Thyroid gland (tissue), 4 donors: ENCODE measurements around the gene ANKLE2. TPM values are rescaled to one million over a fixed set of nuclear protein-coding genes. Genes with fewer than 3 reads are reported as not detected.
"Not testable (repeated sequence)": the region's sequence is repeated elsewhere in the genome, so short reads cannot be mapped to it uniquely, and the experiment has no call there.

Source experiments
- DNase-seq, 2 donors: peaks; one replicate each; pipeline ENCODE4 v3.0.0-alpha.2; 2019
- H3K27ac ChIP-seq, 3 donors: fragments of 200-600 bp; sonication (generic); 1 replicate in 2 of 3; 2 replicates in 1 of 3; pipeline ENCODE4 v1.5.1; 2016 to 2019; ENCODE audit warnings: mild to moderate bottlenecking in 1 of 3, moderate library complexity in 1 of 3
- H3K27me3 ChIP-seq: fragments of 200-600 bp; sonication (generic); one replicate; pipeline ENCODE4 v1.5.1; 2019
- H3K36me3 ChIP-seq, 2 donors: fragments of 200-600 bp; sonication (generic); one replicate each; pipeline ENCODE4 v1.5.1; 2016 to 2019
- H3K4me1 ChIP-seq, 2 donors: fragments of 200-600 bp; sonication (generic); one replicate each; pipeline ENCODE4 v1.5.1; 2017 to 2019
- H3K4me3 ChIP-seq, 3 donors: fragments of 200-600 bp; sonication (generic); replicated peaks in 1 of 3; 1 replicate in 2 of 3; 2 replicates in 1 of 3; pipeline ENCODE4 v1.5.1; 2016; ENCODE audit warnings: mild to moderate bottlenecking in 1 of 3
- H3K9me3 ChIP-seq: fragments of 200-600 bp; sonication (generic); one replicate; pipeline ENCODE4 v1.5.1; 2017
- POLR2A ChIP-seq, 2 donors: fragments of 450-650 bp; IDR thresholded peaks; one replicate each; pipeline ENCODE4 v1.6.1; 2017; ENCODE audit warnings: antibody characterized with exemption in 2 of 2, mild to moderate bottlenecking in 2 of 2, moderate library complexity in 1 of 2
- WGBS, 2 donors: methylation state at CpG; one replicate each; pipeline ENCODE4 v1.1.5; 2017; 5-methylcytosine and 5-hydroxymethylcytosine counted together
- intact Hi-C: fragments of 100-400 bp; cut with DNase I; formaldehyde crosslinking; loops from one replicate; pipeline ENCODE4 v1.15.1; 2023
- total RNA-seq, 4 donors: library from RNA; depleted of rRNA; stranded (reverse); fragments of >200 nt; gene quantifications; one replicate each; pipeline ENCODE4 v1.2.3, GENCODE V29; 2016
- TF ChIP-seq, protein P1 (sequence below), 6 experiments: fragments of 200-600 bp in 3 of 6; fragments of 450-650 bp in 3 of 6; sonication (generic) in 3 of 6; IDR thresholded peaks; one replicate each; pipeline ENCODE4 v1.5.1; 2016 to 2019; ENCODE audit warnings: antibody characterized with exemption in 6 of 6, mild to moderate bottlenecking in 2 of 6, inconsistent platforms in 1 of 6, moderate library complexity in 1 of 6

Gene ANKLE2
- total RNA-seq, 4 donors from 2014 or later, result 50.7 to 70.7 (median 55.3) TPM

DNA sequence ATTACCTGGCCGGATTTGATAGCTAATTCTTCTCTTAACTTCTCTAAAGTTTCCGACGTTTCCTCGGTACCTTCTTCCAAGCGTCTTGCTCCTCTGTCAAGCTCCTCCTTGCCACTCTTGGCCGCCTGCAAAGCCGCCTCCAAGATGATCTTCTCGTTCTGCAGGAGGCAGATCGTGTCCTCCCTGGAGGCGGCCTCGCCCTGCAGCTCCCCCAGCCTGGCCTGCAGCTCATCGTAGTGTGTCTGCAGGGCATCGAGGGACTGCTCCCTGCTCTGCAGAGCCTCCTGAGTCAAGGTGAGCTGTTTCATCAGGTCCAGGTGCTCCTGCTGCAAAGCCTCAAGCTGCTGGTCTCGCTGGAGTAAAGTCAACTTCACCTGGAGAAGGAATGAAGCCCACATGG is 34.2 kb upstream of the ANKLE2 start:
- no peaks in the 10 kb centered on the region for H3K4me1 ChIP-seq
- TF ChIP-seq, protein P1, sequence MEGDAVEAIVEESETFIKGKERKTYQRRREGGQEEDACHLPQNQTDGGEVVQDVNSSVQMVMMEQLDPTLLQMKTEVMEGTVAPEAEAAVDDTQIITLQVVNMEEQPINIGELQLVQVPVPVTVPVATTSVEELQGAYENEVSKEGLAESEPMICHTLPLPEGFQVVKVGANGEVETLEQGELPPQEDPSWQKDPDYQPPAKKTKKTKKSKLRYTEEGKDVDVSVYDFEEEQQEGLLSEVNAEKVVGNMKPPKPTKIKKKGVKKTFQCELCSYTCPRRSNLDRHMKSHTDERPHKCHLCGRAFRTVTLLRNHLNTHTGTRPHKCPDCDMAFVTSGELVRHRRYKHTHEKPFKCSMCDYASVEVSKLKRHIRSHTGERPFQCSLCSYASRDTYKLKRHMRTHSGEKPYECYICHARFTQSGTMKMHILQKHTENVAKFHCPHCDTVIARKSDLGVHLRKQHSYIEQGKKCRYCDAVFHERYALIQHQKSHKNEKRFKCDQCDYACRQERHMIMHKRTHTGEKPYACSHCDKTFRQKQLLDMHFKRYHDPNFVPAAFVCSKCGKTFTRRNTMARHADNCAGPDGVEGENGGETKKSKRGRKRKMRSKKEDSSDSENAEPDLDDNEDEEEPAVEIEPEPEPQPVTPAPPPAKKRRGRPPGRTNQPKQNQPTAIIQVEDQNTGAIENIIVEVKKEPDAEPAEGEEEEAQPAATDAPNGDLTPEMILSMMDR (IDR thresholded peaks at IDR 0.05), result no peak
- TF ChIP-seq POLR2A (IDR thresholded peaks at IDR 0.05), result no peak
- no peak overlapping the region for H3K4me3 ChIP-seq
- no peaks in the 10 kb centered on the region for H3K27me3 ChIP-seq
- no peak overlapping the region for H3K27ac ChIP-seq
- DNase-seq, result no peak
- no peaks in the 10 kb centered on the region for H3K9me3 ChIP-seq
- 96 to 97% methylated on average over 13 to 14 of the region's 14 CpGs for WGBS, 2 donors
- H3K36me3 ChIP-seq, result peaks cover 71 to 74% of the 10 kb centered on the region in 2 donors
- intact Hi-C loops, result no loop called here

DNA sequence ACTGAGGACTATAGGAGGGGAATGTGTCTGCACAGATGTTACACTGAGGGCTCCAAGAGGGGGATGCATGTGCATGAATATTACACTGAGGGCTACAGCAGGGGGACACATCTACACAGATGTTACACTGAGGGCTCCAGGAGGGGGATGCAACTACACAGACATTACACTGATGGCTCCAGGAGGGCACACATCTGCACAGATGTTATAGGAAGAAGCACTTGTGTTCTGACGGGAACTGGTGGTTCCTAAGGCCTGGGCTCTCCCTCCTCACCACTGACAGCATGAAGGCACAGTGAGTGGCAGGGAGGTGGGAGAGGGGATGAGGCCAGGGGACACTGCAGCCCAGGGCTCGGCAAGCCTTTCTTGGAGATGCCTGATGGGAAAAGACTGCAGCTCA is 30.3 kb upstream of the ANKLE2 start:
- H3K4me1 ChIP-seq, H3K27me3 ChIP-seq, H3K9me3 ChIP-seq, intact Hi-C loops, H3K4me3 ChIP-seq, H3K27ac ChIP-seq, DNase-seq: not testable (repeated sequence)
- WGBS, 2 donors, result 82 to 100% methylated on average over 2 of the region's 2 CpGs
- H3K36me3 ChIP-seq, result peaks cover 51 to 62% of the 10 kb centered on the region in 2 donors

DNA sequence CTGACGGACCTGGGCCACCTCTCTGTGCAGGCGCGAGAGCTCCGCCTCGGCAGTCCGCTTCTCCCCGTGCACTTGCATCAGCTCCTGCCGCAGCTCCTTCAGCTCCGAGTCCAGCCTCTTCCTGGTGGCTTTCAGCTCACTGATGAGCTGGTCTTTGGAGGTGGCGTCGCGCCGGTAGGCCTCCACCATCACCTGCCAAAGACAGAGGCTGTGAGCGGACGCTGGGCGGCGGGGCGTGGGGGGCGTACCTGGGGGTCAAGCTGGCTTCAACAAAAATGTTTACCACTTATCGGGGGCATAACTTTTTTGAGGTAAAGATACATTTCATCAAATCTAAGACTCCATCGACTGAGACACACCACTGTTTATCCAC is 27.5 kb upstream of the ANKLE2 start:
- WGBS, 2 donors, result 97 to 99% methylated on average over 14 to 21 of the region's 21 CpGs
- H3K27ac ChIP-seq, result no peak overlapping the region
- DNase-seq, result no peak
- H3K4me3 ChIP-seq, result no peak overlapping the region
- H3K9me3 ChIP-seq, result no peaks in the 10 kb centered on the region
- intact Hi-C loops, result no loop called here
- TF ChIP-seq, protein P1 (IDR thresholded peaks at IDR 0.05), result no peak
- no peak for TF ChIP-seq POLR2A (IDR thresholded peaks at IDR 0.05)
- peaks cover 45 to 60% of the 10 kb centered on the region in 2 donors for H3K36me3 ChIP-seq
- no peaks in the 10 kb centered on the region for H3K4me1 ChIP-seq
- H3K27me3 ChIP-seq, result no peaks in the 10 kb centered on the region

DNA sequence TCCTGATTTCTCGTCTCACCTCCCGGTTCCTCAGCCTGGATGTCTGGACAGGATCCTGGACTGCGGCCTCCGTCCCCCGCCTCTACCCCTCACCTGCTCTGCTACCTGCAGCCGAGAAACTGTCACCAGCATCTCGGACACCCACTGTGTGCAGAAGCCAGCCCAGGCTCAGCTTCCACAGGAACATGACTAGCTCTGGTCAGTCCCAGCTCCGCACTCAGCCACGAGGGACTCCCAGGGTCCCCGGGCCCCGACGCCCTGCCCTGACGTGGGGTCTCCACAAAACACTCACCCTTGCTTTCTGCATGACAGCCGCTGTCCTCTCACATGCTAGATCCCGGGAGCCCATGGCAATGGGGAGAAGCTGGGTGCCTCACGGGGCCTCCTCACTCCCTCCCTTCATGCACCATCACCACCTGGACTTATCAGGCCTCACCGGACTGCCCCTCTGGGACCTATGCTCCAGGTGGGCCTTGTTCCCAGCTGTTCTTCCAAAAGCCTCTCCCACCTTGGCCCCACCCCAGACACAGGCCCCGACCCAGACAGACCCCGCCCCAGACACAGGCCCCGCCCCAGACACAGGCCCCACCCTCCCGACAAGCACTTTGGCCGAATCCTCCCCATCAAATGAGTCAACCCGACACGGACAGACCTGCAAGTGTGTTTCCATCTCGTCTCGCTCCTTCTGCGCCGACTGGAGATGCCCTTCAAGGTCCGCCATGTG is 26.9 kb upstream of the ANKLE2 start:
- 97 to 98% methylated on average over 25 to 29 of the region's 29 CpGs for whole genome bisulfite sequencing, 2 donors
- peaks cover 42 to 60% of the 10 kb centered on the region in 2 donors for H3K36me3 ChIP-seq
- intact Hi-C loops, result no loop called here
- no peak for TF ChIP-seq POLR2A (IDR thresholded peaks at IDR 0.05)
- TF ChIP-seq, protein P1 (IDR thresholded peaks at IDR 0.05), result no peak
- no peaks in the 10 kb centered on the region for H3K9me3 ChIP-seq
- H3K4me1 ChIP-seq, result no peaks in the 10 kb centered on the region
- DNase-seq, result no peak
- no peaks in the 10 kb centered on the region for H3K27me3 ChIP-seq
- no peak overlapping the region for H3K4me3 ChIP-seq
- H3K27ac ChIP-seq, result no peak overlapping the region

DNA sequence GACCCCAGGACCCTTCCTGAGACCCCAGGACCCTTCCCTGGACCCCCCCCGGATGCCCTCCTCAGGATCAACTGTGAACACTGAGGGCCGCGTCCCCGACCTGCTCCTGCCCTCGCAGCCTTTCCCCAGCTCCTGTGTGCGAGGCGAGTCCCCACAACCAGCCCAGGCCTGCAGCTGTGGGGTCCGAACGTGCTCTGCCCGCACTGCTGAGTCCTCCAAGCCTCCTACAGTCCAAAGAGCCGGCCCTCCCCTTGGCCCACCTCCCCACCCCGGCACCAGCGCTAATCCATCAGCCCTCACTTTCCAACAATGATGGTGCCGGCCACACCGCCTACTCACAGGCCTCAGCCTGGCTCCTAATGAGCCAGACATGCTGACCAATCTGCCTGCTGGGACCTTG is 26.2 kb upstream of the ANKLE2 start:
- H3K27ac ChIP-seq, result no peak overlapping the region
- H3K36me3 ChIP-seq, result peaks cover 42 to 66% of the 10 kb centered on the region in 2 donors
- no peak for DNase-seq
- H3K4me3 ChIP-seq, result no peak overlapping the region
- no peaks in the 10 kb centered on the region for H3K27me3 ChIP-seq
- H3K9me3 ChIP-seq, result no peaks in the 10 kb centered on the region
- intact Hi-C loops, result no loop called here
- no peaks in the 10 kb centered on the region for H3K4me1 ChIP-seq
- WGBS, 2 donors, result 96 to 97% methylated on average over 5 to 15 of the region's 15 CpGs
- TF ChIP-seq, protein P1 (IDR thresholded peaks at IDR 0.05), result no peak
- TF ChIP-seq POLR2A (IDR thresholded peaks at IDR 0.05), result no peak
